Stimulated activated CD4-positive, alpha-beta T cell treated with anti-CD3 and anti-CD28 coated beads, Interleukin-4, amount 100 ng/mL, for 24 hours (primary cell): ENCODE results near the gene DEPDC5.
"Not testable (repeated sequence)": the region's sequence is repeated elsewhere in the genome, so short reads cannot be mapped to it uniquely, and the experiment has no call there.

Experiments
- DNase-seq: peaks from one replicate; pipeline ENCODE4 v3.0.0-alpha.2; 2020

The DEPDC5 gene

GRCh38 chr22:31753634-31754501 is at the start of gene DEPDC5:
Gene DEPDC5 (plus strand): TSS chr22:31754019. CDS start chr22:31754922, 903 bp downstream.
- peak; percentile 94 for DNase-seq

GRCh38 chr22:31707519-31707918 is 46.3 kb upstream of the DEPDC5 start:
- no peak for DNase-seq

GRCh38 chr22:31711226-31711625 is 42.6 kb upstream of the DEPDC5 start:
- DNase-seq, result not testable (repeated sequence)

- no peak for DNase-seq
These were observed 38.6 kb upstream of the DEPDC5 start for GRCh38 chr22:31715147-31715778.

- DNase-seq, result no peak
These were observed 33.9 kb upstream of the DEPDC5 start for GRCh38 chr22:31719850-31720471.

- DNase-seq, result no peak
These were observed 30.1 kb upstream of the DEPDC5 start for GRCh38 chr22:31723723-31724122.

GRCh38 chr22:31726692-31727091 is 27.1 kb upstream of the DEPDC5 start:
- DNase-seq, result no peak

GRCh38 chr22:31728857-31729256 is 25.0 kb upstream of the DEPDC5 start:
- DNase-seq, result no peak

- no peak for DNase-seq
These were observed 23.5 kb upstream of the DEPDC5 start for GRCh38 chr22:31730344-31730711.

GRCh38 chr22:31732089-31732829 is 21.6 kb upstream of the DEPDC5 start:
- no peak for DNase-seq

GRCh38 chr22:31733580-31734079 is 20.2 kb upstream of the DEPDC5 start:
- no peak for DNase-seq

- DNase-seq, result no peak
These were observed 19.3 kb upstream of the DEPDC5 start for GRCh38 chr22:31734512-31734911.

GRCh38 chr22:31736458-31736857 is 17.4 kb upstream of the DEPDC5 start:
- DNase-seq, result no peak

- DNase-seq, result no peak
These were observed 15.9 kb upstream of the DEPDC5 start for GRCh38 chr22:31737932-31738331.

GRCh38 chr22:31738566-31738965 is 15.3 kb upstream of the DEPDC5 start:
- DNase-seq, result no peak

- no peak for DNase-seq
These were observed 14.0 kb upstream of the DEPDC5 start for GRCh38 chr22:31739795-31740201.

- DNase-seq, result not testable (repeated sequence)
These were observed 13.5 kb upstream of the DEPDC5 start for GRCh38 chr22:31740314-31740713.

GRCh38 chr22:31742115-31742514 is 11.7 kb upstream of the DEPDC5 start:
- no peak for DNase-seq

- DNase-seq, result no peak
These were observed 11.1 kb upstream of the DEPDC5 start for GRCh38 chr22:31742682-31743081.

- no peak for DNase-seq
These were observed 9.9 kb upstream of the DEPDC5 start for GRCh38 chr22:31743871-31744270.

- no peak for DNase-seq
These were observed 6.4 kb upstream of the DEPDC5 start for GRCh38 chr22:31747441-31747840.

- no peak for DNase-seq
These were observed 5.3 kb upstream of the DEPDC5 start for GRCh38 chr22:31748490-31748889.
